Tongue (tissue), 2 donors: ENCODE results near the gene MGRN1. TPM values are rescaled to one million over a fixed set of nuclear protein-coding genes. Genes with fewer than 3 reads are reported as not detected.

Experiments used
- DNase-seq: peaks from one replicate; pipeline ENCODE4 v3.0.0-alpha.2; 2015
- total RNA-seq: library from RNA; depleted of rRNA; stranded (reverse); fragments of >200 nt; gene quantifications from one replicate; pipeline ENCODE4 v1.2.3, GENCODE V29; 2014

Gene MGRN1
- total RNA-seq, 1 donor from 2014 or later, result 34.6 TPM

GRCh38 chr16:4624827-4625559, 367 bp downstream of the MGRN1 start:
- DNase-seq, result peak; percentile 60

- no peak for DNase-seq
These were observed 1.0 kb downstream of the MGRN1 start for GRCh38 chr16:4625560-4626159.

GRCh38 chr16:4626396-4626795, 1.8 kb downstream of the MGRN1 start:
- no peak for DNase-seq

- no peak for DNase-seq
These were observed 3.7 kb downstream of the MGRN1 start for GRCh38 chr16:4628283-4628682.

- no peak for DNase-seq
These were observed 6.8 kb downstream of the MGRN1 start for GRCh38 chr16:4631444-4631843.

- DNase-seq, result no peak
These were observed 9.4 kb downstream of the MGRN1 start for GRCh38 chr16:4633910-4634635.

GRCh38 chr16:4634768-4635167, 10.1 kb downstream of the MGRN1 start:
- no peak for DNase-seq

- no peak for DNase-seq
These were observed 11.6 kb downstream of the MGRN1 start for GRCh38 chr16:4636196-4636595.

- DNase-seq, result no peak
These were observed 13.0 kb downstream of the MGRN1 start for GRCh38 chr16:4637501-4638166.

GRCh38 chr16:4639899-4640509, 15.4 kb downstream of the MGRN1 start:
- DNase-seq, result no peak

GRCh38 chr16:4640572-4641305, 16.1 kb downstream of the MGRN1 start:
- no peak for DNase-seq

- no peak for DNase-seq
These were observed 16.7 kb downstream of the MGRN1 start for GRCh38 chr16:4641306-4641687.

- no peak for DNase-seq
These were observed 17.3 kb downstream of the MGRN1 start for GRCh38 chr16:4641895-4642294.

- DNase-seq, result no peak
These were observed 22.4 kb downstream of the MGRN1 start for GRCh38 chr16:4646773-4647643.

GRCh38 chr16:4647644-4647980, 23.0 kb downstream of the MGRN1 start:
- DNase-seq, result no peak

GRCh38 chr16:4648917-4649316, 24.3 kb downstream of the MGRN1 start:
- no peak for DNase-seq

GRCh38 chr16:4649744-4650442, 25.3 kb downstream of the MGRN1 start:
- DNase-seq, result no peak

GRCh38 chr16:4650443-4651074, 25.9 kb downstream of the MGRN1 start:
- DNase-seq, result peak; percentile 30

- no peak for DNase-seq
These were observed 27.2 kb downstream of the MGRN1 start for GRCh38 chr16:4651827-4652226.

- no peak for DNase-seq
These were observed 27.9 kb downstream of the MGRN1 start for GRCh38 chr16:4652561-4652960.
